GM18873 (cell line): ENCODE results near the gene SH2B2.
"Not testable (repeated sequence)": the region's sequence is repeated elsewhere in the genome, so short reads cannot be mapped to it uniquely, and the experiment has no call there.

Experiments used
- ATAC-seq: cut with Tn5 transposase; IDR thresholded peaks from one replicate; pipeline ENCODE4 v1.9.1; 2021; ENCODE audit warnings: mild to moderate bottlenecking, moderate library complexity, moderate number of reproducible peaks; ENCODE audit not compliant: unreplicated experiment, low FRiP score

The SH2B2 gene

DNA sequence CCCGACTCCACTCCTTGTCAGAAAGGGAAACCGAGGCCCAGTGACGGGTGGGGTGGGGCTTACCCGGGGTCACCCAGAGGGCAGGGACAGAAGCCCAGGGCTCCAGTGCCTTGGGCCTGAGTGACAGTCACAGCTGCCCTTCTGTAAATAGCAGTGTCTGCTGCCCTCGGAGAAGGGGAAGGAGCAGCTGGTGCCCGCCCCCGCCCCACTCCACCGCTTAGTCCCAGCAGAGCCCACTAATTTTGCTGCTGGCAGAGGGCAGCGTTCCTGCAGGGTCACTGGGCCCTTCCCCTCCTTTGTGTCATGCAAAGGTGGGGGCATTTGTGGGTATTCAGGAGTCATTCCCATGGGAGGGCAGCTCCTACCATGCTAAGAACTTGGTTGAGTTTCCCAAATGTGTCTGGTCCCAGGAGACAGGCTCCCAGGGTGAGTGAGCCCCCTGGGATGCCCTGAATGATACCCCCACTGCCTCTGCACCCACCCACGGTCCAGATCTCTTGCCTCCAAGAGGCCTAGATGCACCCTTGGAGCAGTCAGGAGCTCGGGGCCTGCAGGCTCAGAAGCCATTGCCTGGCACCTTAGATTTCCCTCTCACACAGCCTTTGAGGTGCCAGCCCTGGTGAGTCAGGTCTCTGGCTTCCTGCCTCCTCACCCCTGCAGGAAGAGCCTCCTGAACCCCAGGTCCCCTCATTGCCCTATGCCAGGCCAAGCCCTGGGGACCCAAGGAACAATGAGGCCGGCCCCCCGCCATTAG, 17.2 kb downstream of the SH2B2 start:
- no peak for ATAC-seq

DNA sequence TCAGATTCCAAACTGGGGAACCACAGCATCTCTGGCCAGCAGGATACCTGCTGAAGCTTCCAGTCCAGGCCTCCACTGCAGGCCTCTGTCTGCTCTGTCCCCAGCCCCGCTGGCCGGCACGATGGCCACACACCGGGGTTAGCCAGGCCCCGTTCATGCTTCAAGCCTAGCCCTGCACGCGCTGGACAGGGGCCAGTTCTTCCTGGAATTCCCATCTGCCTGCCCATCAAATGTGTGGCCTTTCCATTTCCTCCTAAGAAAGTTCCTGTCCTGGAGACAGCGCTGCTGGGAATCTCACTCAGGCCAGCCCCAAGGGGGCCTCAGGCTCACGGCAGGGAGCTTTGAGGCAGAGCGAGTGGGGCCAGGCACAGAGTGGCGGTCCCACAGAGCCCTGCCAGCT, 18.0 kb downstream of the SH2B2 start:
- ATAC-seq = no peak

DNA sequence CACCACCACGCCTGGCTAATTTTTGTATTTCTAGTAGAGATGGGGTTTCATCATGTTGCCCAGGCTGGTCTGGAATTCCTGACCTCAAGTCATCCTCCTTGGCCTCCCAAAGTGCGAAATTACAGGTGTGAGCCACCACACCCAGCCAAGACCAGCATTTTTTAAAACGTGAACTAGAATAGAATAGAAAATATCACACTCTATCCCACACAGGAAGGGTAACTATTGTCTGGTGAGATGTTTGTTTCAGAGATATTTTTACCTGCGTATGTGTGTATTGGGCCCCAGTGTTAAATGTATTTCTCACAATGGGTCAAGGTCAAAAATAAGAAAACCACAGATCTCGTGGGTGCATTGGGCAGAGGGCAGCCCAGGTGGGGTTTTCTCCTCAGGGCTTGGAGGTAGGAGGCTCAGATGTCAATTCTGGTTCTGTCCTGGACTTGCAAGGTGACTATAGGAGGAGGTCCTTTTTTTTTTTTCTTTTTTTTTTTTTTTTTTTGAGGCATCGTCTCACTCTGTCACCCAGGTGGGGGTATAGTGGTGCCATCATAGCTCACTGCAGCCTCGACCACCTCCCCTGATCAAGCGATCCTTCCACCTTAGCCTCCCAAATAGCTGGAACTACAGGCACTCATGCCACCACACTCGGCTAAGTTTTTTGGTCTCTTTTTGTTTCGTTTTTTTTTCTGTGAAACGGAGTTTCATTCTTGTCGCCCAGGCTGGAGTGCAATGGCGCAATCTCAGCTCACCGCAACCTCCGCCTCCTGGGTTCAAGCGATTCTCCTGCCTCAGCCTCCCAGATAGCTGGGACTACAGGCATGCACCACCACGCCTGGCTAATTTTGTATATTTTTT, 19.0 kb downstream of the SH2B2 start:
- ATAC-seq = peak; percentile 40

DNA sequence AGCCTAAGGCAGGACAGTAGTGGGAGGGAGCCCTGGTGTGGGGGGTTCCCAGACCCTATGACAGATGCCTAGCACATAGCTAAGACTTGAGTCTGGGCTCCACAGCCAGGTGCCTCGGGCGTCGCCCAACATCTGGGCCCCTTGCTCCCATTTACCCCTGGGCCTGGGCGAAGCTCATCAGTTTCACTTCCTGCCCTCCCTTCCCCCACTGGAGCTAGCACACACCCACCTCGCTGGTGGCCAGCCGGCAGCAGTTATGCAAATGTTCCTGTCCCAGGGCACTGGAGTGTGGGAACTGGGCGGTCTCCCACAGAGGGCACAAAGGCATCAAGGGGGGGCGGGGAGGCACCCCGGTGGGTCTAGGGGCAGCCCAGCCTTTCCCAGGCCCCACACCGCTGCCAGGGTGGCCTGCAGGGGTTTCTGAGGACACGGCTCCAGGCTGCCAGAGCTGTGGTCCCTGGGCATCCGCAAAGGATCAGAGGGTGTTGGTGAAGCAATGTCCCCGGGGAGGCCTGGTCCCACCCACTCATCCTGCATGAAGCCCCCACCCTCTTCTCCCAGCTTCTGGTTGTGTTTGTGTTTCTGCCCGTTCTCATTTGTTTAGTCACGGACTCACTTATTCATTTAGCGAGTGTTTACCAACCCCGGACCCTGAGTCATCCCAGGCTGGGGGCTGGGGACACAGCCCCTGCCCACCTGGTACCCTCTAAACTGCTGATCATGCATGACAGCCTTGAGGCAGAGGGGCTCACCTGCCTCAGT, 20.4 kb downstream of the SH2B2 start:
- ATAC-seq = peak; percentile 64

DNA sequence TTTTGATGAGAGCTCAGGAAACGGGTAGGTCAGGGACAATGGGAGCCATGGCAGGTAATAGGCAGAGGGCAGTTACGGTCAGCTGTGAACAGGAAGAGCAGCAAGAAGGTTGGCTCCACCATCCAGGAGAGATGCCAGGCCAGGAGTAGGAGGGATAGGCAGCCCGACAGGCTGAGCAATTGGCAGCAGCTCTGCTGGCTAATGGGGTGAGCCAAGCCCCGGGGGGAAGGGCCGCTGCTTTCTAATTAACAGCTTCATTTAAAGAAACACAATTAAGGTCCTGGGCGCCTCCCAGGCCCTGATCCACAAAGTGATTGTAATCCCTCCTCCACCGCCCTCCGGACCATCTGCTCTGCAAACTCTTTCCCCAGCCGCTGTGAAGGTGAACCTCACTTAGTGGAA, 23.7 kb downstream of the SH2B2 start:
- no peak for ATAC-seq

DNA sequence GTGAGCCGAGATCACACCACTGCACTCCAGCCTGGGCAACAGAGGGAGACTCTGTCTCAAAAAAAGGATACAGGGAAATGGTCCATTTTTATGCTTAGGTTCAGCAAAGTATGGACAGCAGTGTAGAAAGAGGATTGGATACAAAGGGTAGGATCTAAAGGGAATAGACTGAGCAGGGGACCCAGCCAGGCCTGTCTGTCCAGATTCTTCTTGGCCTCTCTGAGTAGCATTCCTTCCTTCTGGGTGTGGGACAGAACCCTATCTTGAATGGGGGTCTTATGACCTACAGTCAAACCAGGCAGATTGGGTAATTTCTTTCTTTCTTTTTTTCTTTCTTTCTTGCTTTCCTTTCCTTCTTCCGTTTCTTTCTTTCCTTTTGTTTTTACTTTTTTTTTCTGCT, 25.6 kb downstream of the SH2B2 start:
- no peak for ATAC-seq

DNA sequence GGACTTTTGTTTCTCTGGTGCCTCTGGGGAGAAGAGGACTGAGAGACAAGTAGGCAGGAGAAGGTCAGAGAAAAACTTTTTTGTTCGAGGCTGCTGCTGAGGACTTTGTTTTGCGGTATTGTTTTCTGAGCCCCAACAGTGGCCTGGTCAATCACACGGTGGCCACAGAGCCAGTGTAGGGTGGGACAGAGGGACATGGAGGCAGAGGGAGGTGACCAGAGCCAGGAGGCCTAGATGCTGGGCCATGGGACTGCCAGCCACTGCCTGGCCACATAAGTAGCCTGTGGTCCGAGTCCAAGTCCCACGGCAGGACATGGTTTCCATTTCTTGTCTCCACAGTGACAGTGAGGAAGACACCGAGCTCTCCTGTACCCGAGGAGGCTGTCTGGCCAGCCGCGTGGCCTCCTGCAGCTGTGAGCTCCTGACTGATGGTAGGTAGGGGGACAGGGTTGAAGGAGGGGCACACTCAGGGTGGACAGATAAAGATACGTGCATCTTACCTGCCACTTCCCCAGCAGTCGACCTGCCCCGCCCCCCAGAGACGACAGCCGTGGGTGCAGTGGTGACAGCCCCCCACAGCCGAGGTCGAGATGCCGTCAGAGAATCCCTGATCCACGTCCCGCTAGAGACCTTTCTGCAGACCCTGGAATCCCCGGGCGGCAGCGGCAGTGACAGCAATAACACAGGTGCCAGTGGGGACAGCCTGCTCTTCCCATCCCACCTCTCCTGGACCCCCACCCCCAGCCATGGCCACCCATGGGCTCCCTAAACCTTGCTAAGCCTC, 27.5 kb downstream of the SH2B2 start:
- ATAC-seq = no peak

DNA sequence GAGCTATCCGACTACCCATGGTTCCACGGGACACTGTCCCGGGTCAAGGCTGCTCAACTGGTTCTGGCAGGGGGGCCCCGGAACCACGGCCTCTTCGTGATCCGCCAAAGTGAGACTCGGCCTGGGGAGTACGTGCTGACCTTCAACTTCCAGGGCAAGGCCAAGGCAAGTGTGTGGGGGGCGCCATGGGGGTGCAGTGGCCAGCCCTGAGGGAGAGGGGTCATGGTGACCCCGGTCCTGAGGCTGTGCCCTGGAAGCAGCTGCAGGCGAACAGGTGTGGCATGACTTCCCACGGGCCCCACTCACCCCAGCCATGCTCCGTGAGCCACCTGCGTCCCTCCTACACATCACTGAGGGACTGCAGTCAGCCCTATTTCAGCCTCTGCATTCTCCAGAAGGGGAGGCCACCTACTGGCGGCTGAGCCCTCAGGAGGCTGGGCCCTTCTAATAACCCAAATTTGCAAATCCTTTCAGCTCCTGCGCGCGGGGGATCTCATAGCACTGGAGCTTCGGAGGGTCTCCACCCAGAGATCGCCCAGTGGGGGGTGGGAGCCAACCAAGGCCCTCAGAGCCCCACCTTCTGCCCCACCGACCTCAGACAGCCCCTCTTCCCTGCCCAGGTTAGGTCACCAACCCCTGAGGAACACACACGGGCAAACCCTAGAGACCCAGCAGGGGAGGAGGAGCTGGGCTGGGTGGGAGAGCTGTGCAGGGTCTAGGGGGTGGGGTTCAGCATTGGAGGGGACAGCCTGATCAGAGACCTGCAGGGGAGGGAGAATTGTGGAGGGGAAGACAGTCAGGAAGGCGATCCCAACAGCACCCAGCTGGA, 30.8 kb downstream of the SH2B2 start:
- no peak for ATAC-seq

DNA sequence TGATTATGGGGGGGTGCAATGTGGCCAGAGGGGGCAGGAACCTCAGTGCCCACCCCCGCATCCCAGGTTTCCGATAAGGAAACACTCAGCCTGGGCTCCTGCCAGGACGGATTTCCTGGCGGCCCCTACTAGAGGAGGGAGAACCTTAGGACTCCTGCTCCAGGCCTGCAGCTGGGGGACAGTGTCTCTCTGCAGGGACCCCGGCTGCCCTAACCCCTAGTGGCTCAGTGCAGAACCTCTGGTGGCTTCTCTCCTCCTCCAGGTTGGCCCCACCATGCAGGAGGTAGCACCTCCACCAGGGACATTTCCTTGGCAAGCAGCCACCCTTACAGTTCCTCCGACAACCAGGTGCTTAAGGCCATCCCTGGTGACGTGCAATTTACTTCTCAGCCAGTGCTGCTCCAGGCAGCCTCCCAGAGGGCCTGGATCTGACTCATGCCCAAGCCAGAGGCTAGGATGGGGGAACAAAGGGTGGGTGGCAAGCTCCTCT, 31.9 kb downstream of the SH2B2 start:
- no peak for ATAC-seq

DNA sequence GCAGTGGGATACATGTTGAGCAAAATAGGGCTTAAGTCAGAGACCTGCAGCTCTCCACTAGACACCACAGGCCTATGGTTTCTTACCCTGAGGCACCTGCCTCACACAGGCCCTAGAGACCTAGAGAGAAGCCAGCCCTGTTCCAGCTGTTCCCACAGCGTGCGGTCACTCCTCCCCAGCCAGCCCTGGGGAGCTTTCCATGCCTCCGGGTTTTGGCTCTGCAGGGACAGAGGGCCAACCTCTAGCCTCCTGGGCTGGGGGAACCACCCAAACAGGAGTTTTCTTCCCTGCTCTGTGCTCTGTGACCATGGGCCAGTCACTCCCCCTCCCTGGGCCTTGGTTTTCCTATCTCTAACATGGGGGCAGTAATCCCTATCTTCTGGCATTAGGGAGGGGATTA, 33.0 kb downstream of the SH2B2 start:
- no peak for ATAC-seq

DNA sequence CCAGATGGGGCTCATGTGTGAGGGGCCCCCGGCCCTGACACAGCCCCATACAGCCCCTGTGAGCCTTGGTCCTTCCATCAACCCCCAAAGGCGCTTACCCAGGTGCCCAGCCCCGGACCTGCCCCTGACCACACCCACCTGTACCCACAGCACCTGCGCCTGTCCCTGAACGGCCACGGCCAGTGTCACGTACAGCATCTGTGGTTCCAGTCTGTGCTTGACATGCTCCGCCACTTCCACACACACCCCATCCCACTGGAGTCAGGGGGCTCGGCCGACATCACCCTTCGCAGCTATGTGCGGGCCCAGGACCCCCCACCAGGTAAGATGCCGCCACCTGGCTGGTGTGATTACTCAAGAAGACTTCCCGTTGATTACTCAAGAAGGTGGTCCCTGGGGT, 33.5 kb downstream of the SH2B2 start:
- no peak for ATAC-seq

DNA sequence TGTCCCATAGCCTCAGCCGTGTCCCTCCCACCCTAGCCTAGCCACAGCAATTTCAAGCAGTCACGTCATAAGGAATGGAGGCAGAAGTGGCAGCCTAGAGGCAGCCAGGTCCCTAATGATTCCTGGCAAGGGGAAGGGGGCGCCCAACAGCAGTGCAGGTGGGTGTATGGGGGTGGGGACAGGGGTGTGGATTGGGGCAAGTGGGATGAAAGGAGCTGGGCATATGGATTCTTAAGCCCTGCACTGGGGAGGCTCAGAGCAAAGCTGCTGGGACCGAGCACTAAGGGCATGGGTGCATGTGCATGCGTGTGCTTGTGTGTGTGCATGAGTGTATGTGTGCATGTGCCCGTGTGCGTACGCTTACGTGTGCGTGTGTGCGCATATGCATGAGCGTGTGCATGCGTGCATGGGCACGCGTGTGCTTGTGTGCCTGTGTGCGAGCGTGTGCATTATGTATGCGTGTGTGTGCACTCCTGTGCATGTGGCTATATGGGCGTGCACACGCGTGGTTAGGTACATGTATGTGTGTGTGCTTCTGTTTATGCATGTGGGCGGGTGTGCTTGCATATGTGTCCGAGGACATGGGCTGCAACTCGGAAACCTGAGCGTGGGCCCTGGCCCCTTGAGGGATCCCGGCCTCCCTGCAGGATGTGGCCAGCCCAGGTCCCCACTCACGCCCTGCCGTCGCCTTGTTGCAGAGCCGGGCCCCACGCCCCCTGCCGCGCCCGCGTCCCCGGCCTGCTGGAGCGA, 34.1 kb downstream of the SH2B2 start:
- no peak for ATAC-seq

DNA sequence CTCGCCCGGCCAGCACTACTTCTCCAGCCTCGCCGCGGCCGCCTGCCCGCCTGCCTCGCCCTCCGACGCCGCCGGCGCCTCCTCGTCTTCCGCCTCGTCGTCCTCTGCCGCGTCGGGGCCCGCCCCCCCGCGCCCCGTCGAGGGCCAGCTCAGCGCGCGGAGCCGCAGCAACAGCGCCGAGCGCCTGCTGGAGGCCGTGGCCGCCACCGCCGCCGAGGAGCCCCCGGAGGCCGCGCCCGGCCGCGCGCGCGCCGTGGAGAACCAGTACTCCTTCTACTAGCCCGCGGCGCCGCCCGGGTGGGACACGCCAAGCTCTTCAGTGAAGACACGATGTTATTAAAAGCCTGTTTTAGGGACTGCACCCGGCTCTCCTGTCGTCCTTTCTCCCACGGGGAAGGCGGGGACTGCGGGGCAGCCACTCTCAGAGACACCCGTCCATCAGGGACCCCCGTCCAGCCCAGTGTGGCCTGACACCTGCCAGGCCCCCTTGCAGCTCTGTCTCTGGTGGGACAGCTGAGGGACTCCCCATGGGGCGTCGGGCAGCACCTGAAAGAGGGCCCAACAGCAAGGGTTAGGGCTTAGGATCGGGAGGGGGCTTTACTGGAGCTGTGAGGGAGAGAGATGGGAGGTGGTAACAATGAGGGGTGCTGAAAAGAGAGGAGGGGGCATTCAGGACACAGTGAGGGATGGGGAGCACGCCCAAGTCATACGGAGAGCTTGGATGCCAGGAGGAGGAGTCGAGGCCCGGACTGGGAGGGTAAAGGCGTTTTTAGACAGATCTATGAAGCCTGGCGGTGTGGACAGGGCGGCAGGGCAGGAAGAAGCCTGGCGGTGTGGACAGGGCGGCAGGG, 34.9 kb downstream of the SH2B2 start:
- no peak for ATAC-seq

DNA sequence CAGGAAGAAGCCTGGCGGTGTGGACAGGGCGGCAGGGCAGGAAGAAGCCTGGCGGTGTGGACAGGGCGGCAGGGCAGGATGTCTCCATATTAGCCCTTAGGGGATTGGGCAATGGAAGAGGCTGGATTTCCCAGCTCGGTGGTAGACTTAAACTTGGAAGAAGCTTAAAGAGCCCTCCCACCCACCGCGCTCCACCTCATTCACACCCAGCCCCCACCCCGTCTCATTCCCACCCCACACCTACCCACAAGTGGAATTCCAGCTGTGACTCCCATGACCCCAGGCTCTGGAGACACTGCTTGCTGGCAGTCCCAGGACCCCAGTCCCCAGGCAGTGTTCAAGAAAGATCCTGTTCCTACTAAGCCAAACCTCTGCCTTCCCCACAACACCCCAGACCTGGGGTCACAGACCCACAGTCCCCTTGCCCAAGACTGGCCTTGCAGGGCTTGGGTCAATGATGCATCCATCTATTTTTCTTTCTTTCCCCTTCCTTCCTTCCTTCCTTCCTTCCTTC, 35.6 kb downstream of the SH2B2 start:
- ATAC-seq = no peak

DNA sequence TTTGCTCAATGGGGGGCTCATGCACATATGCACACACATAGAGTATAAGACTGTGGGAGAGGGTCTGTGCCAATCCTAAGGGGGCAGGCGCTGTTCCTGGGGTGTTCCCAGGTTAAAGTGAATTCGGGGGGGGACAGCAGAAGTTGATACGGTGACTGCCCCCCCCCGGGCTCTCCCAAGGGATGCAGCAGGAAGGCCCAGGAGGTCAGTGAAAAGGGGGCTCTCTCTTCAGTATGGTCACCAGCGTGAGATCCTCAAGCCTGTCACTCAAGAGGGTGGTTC, 37.2 kb downstream of the SH2B2 start:
- ATAC-seq = no peak

DNA sequence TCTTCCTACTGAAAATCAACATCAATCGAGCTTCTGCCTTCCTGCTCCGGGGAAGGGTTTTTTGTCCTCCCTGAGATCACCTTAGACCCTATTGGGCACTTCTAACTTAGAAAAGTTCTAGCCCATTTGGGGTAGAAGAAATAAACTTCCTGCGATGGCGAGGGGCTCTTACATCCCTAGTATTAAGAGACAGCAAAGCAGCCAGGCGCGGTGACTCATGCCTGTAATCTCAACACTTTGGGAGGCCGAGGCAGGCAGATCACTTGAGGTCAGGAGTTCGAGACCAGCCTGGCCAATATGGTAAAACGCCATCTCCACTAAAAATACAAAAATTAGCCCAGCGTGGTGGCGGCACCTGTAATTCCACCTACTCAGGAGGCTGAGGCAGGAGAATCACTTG, 38.4 kb downstream of the SH2B2 start:
- ATAC-seq = not testable (repeated sequence)

DNA sequence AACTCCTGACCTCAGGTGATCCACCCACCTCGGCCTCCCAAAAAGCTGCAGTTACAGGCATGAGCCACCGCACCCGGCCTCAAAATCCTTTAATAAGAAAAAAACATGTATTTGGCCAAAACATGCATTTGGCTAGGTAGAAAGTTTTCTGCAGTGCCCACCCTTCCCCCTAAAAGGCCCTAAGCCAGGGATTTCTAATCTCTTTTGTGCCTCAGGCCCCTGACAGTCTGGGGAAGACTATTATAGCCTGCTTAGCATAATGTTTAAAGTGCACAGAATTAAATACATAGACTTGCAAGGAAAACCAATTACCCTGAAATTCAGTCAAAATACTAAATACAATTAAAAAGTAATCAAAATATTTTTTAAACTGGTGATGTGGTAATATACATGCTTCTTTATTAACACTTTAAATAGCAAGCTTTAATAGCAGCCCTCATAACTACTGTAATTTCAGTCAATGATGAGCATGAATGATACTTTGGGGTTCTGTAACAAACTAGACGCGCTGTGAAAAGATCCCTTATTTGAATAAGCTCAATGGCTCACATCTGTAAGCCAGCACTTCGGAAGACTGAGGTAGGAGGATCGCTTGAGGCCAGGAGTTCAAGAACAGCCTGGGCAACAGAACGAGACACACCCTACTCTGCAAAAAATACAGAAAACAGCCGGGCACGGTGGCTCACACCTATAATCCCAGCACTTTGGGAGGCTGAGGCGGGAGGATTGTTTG, 39.7 kb downstream of the SH2B2 start:
- ATAC-seq = no peak
